LHCN-M2 (cell line): ENCODE data around the gene MON1B. TPM values are rescaled to one million over a fixed set of nuclear protein-coding genes. Genes with fewer than 3 reads are reported as not detected.
"Not testable (repeated sequence)": the region's sequence is repeated elsewhere in the genome, so short reads cannot be mapped to it uniquely, and the experiment has no call there.

Experiments used
- DNase-seq: peaks from one replicate; pipeline ENCODE4 v3.0.0-alpha.2; 2012; ENCODE audit warnings: low read depth
- total RNA-seq: library from RNA; depleted of rRNA; stranded (reverse); fragments of >200 nt; gene quantifications from 2 replicates; pipeline ENCODE4 v1.2.3, GENCODE V29; 2014; rRNA removed

Gene MON1B
- total RNA-seq, 1 experiment from 2014 or later, result 12.2 TPM

DNA sequence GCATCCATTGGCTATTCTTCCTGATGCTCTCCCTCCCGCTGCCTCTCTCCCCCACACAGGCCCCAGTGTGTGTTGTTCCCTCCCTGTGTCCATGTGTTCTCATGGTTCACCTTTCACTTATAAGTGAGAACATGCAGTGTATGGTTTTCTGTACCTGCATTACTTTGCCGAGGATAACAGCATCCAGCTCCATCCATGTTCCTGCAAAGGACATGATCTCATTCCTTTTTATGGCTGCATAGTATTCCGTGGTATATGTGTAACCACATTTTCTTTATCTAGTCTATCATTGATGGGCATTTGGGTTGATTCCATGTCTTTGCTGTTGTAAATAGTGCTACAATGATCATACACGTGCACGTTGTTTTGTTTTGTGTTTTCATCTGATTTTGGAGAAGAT is 51.5 kb downstream of the MON1B start:
- DNase-seq, result not testable (repeated sequence)

GRCh38 chr16:77246150-77246549 is 55.2 kb downstream of the MON1B start:
- no peak for DNase-seq

- no peak for DNase-seq
Measured at GRCh38 chr16:77250400-77250799, 59.4 kb downstream of the MON1B start.

Other genes with a start within 250 kb of the MON1B start
- gene SYCE1L, start 8.2 kb downstream of the MON1B start, total RNA-seq, result 0.40 and 0.45 TPM in 2 replicates
- gene ADAMTS18, start 243.8 kb downstream of the MON1B start, total RNA-seq, result 0.06 TPM in 1 of 2 replicates, not detected in the other